ENCODE data around the gene HMGN5. TPM values are rescaled to one million over a fixed set of nuclear protein-coding genes. Genes with fewer than 3 reads are reported as not detected.

HMGN5 gene
- total RNA-seq, 2 experiments from 2014 or later, result 2.0 to 15.3 TPM

- Histone ChIP-seq H3K4me3 (ENCODE audit: low read depth, low read length, poor library complexity, severe bottlenecking) (no peak overlapping the region), H2AFZ (ENCODE audit: low read length) (no peak overlapping the region), H3K27ac (ENCODE audit: low read depth, low read length, poor library complexity, severe bottlenecking) (no peak overlapping the region), H4K20me1 (ENCODE audit: insufficient read depth, low read length) (no peaks in the 10 kb centered on the region), H3K4me2 (ENCODE audit: low read length) (no peak overlapping the region), H3K4me1 (ENCODE audit: insufficient read depth, low read length, poor library complexity, severe bottlenecking) (no peaks in the 10 kb centered on the region), H3K9me2 (ENCODE audit: insufficient read depth, low read length) (no peaks in the 10 kb centered on the region), H3K36me3 (ENCODE audit: insufficient read depth, low read length) (peaks cover 27% of the 10 kb centered on the region), H3K79me2 (ENCODE audit: insufficient read depth, low read depth, low read length) (no peaks in the 10 kb centered on the region), H3K9me3 (ENCODE audit: low read length) (no peaks in the 10 kb centered on the region)
- ChIA-PET POLR2A (interaction anchor here (0.7 to 1.0 kb wide), 2 partner anchors 22 to 92 kb away, joined by 3 read pairs; no protein-coding TSS in a partner anchor), CTCF (ENCODE audit: unreplicated experiment) (no interaction called here)
- TF ChIP-seq CTCF (conservative IDR thresholded peaks at IDR 0.05; ENCODE audit: low read length) (no peak), EZH2phosphoT487 (IDR thresholded peaks at IDR 0.05; ENCODE audit: borderline replicate concordance, low read depth, low read length) (no peak)
- intact Hi-C loops (cut with micrococcal nuclease; ENCODE audit: unreplicated experiment), result no loop called here
- BruUV-seq (replicated peaks), result no TSS peak
- DNase-seq (ENCODE audit: low spot score), result no peak
Observed at GRCh38 chrX:81232218-81232617, 30.5 kb upstream of the HMGN5 start.

- no peak overlapping the region for H3K4me2 ChIP-seq (ENCODE audit: low read length)
- H3K9me3 ChIP-seq (ENCODE audit: low read length), result no peaks in the 10 kb centered on the region
- H3K4me1 ChIP-seq (ENCODE audit: insufficient read depth, low read length, poor library complexity, severe bottlenecking), result no peaks in the 10 kb centered on the region
- H3K4me3 ChIP-seq (ENCODE audit: low read depth, low read length, poor library complexity, severe bottlenecking), result no peak overlapping the region
- H3K9me2 ChIP-seq (ENCODE audit: insufficient read depth, low read length), result no peaks in the 10 kb centered on the region
- BruUV-seq (replicated peaks), result no TSS peak
- no peak for DNase-seq (ENCODE audit: low spot score)
- H4K20me1 ChIP-seq (ENCODE audit: insufficient read depth, low read length), result no peaks in the 10 kb centered on the region
- intact Hi-C loops (cut with micrococcal nuclease; ENCODE audit: unreplicated experiment), result no loop called here
- ChIA-PET POLR2A (no interaction called here), CTCF (ENCODE audit: unreplicated experiment) (no interaction called here)
- no peak for TF ChIP-seq EZH2phosphoT487 (IDR thresholded peaks at IDR 0.05; ENCODE audit: borderline replicate concordance, low read depth, low read length)
- no peak for TF ChIP-seq CTCF (conservative IDR thresholded peaks at IDR 0.05; ENCODE audit: low read length)
- no peak overlapping the region for H3K27ac ChIP-seq (ENCODE audit: low read depth, low read length, poor library complexity, severe bottlenecking)
- H3K36me3 ChIP-seq (ENCODE audit: insufficient read depth, low read length), result peaks cover 20% of the 10 kb centered on the region
- no peaks in the 10 kb centered on the region for H3K79me2 ChIP-seq (ENCODE audit: insufficient read depth, low read depth, low read length)
- H2AFZ ChIP-seq (ENCODE audit: low read length), result no peak overlapping the region
Observed at GRCh38 chrX:81231476-81231875, 29.8 kb upstream of the HMGN5 start.

- DNase-seq (ENCODE audit: low spot score), result no peak
- no TSS peak for BruUV-seq (replicated peaks)
- H3K9me2 ChIP-seq (ENCODE audit: insufficient read depth, low read length), result no peaks in the 10 kb centered on the region
- H3K27ac ChIP-seq (ENCODE audit: low read depth, low read length, poor library complexity, severe bottlenecking), result no peak overlapping the region
- no peaks in the 10 kb centered on the region for H4K20me1 ChIP-seq (ENCODE audit: insufficient read depth, low read length)
- H3K4me1 ChIP-seq (ENCODE audit: insufficient read depth, low read length, poor library complexity, severe bottlenecking), result no peaks in the 10 kb centered on the region
- H3K9me3 ChIP-seq (ENCODE audit: low read length), result no peaks in the 10 kb centered on the region
- no peak for TF ChIP-seq CTCF (conservative IDR thresholded peaks at IDR 0.05; ENCODE audit: low read length)
- no peak for TF ChIP-seq EZH2phosphoT487 (IDR thresholded peaks at IDR 0.05; ENCODE audit: borderline replicate concordance, low read depth, low read length)
- intact Hi-C loops (cut with micrococcal nuclease; ENCODE audit: unreplicated experiment), result no loop called here
- no peak overlapping the region for H3K4me2 ChIP-seq (ENCODE audit: low read length)
- no peak overlapping the region for H2AFZ ChIP-seq (ENCODE audit: low read length)
- ChIA-PET CTCF (ENCODE audit: unreplicated experiment) (no interaction called here), POLR2A (interaction anchor here (1.2 kb wide), 1 partner anchor 29 kb away, joined by 4 read pairs; no protein-coding TSS in a partner anchor)
- H3K4me3 ChIP-seq (ENCODE audit: low read depth, low read length, poor library complexity, severe bottlenecking), result no peak overlapping the region
- H3K36me3 ChIP-seq (ENCODE audit: insufficient read depth, low read length), result peaks cover 18% of the 10 kb centered on the region
- no peaks in the 10 kb centered on the region for H3K79me2 ChIP-seq (ENCODE audit: insufficient read depth, low read depth, low read length)
Observed at GRCh38 chrX:81229901-81230300, 28.2 kb upstream of the HMGN5 start.

Data from OCI-LY7 (cell line).